A673 (cell line): ENCODE measurements around the gene TRRAP. TPM values are rescaled to one million over a fixed set of nuclear protein-coding genes. Genes with fewer than 3 reads are reported as not detected.

Experiments used
- BruUV-seq: library from RNA; stranded (reverse); fragments of 400-500 nt; replicated peaks from 2 replicates; lab custom pipeline; 2021; lab: Mats Ljungman, UMichigan
- CTCF ChIA-PET: fragments of 300-600 bp; sonication (Branson Sonifier 250); formaldehyde crosslinking; loops from one replicate; lab custom pipeline; 2022; ENCODE audit warnings: antibody characterized with exemption; lab: Charles Lee
- POLR2A ChIA-PET: fragments of 300-600 bp; sonication (Branson Sonifier 250); formaldehyde crosslinking; loops from one replicate; lab custom pipeline; 2022; ENCODE audit warnings: antibody characterized with exemption; ENCODE audit not compliant: low non-redundant PET; lab: Charles Lee
- DNase-seq: peaks from one replicate; pipeline ENCODE4 v3.0.0-alpha.2; 2015; ENCODE audit warnings: low spot score
- H3K27ac ChIP-seq: fragments of 200-600 bp; sonication (generic); 2 replicates; pipeline ENCODE4 v1.5.1; 2016; ENCODE audit warnings: mixed run types, low read depth, mild to moderate bottlenecking, mixed read lengths, antibody characterized with exemption, low read length; ENCODE audit not compliant: poor library complexity, severe bottlenecking
- H3K27me3 ChIP-seq: fragments of 200-600 bp; sonication (generic); replicated peaks from 2 replicates; pipeline ENCODE4 v1.6.1; 2017; ENCODE audit warnings: mixed run types, low read depth, mild to moderate bottlenecking, mixed read lengths, antibody characterized with exemption, low read length; ENCODE audit not compliant: insufficient read depth, poor library complexity
- H3K36me3 ChIP-seq: fragments of 200-600 bp; sonication (generic); 2 replicates; pipeline ENCODE4 v1.6.1; 2016; ENCODE audit warnings: mixed run types, mild to moderate bottlenecking, mixed read lengths, antibody characterized with exemption, low read length; ENCODE audit not compliant: insufficient read depth, poor library complexity, severe bottlenecking
- H3K4me1 ChIP-seq: fragments of 200-600 bp; sonication (generic); 2 replicates; pipeline ENCODE4 v1.6.1; 2017; ENCODE audit warnings: mixed run types, mild to moderate bottlenecking, mixed read lengths, antibody characterized with exemption, low read length; ENCODE audit not compliant: insufficient read depth, poor library complexity, severe bottlenecking
- H3K4me3 ChIP-seq: fragments of 200-600 bp; sonication (generic); 2 replicates; pipeline ENCODE4 v1.5.1; 2016; ENCODE audit warnings: low read depth, mixed run types, mild to moderate bottlenecking, mixed read lengths, low read length; ENCODE audit not compliant: poor library complexity, severe bottlenecking
- H3K9me3 ChIP-seq: fragments of 200-600 bp; sonication (generic); 2 replicates; pipeline ENCODE4 v1.6.1; 2016; ENCODE audit warnings: mixed run types, low read depth, mild to moderate bottlenecking, mixed read lengths, antibody characterized with exemption, low read length; ENCODE audit not compliant: poor library complexity, severe bottlenecking
- EZH2 ChIP-seq: fragments of 200-600 bp; sonication (generic); IDR thresholded peaks from 2 replicates; pipeline ENCODE4 v1.6.1; 2017; ENCODE audit warnings: borderline replicate concordance, low read depth, mild to moderate bottlenecking, mixed read lengths, antibody characterized with exemption, low read length; ENCODE audit not compliant: poor library complexity, severe bottlenecking
- intact Hi-C: fragments of 100-400 bp; cut with micrococcal nuclease; formaldehyde crosslinking; loops from one replicate; pipeline ENCODE4 v1.10.0; 2022; ENCODE audit not compliant: unreplicated experiment
- total RNA-seq: library from RNA; stranded (reverse); gene quantifications from 2 replicates; pipeline ENCODE4 v1.2.3, GENCODE V29; 2021
- TF ChIP-seq, protein P1 (sequence below): fragments of 300-800, 200-600 bp; sonication (generic); conservative IDR thresholded peaks from 2 replicates; pipeline ENCODE4 v1.5.1; 2017; ENCODE audit warnings: low read depth, mild to moderate bottlenecking, antibody characterized with exemption, low read length, moderate library complexity, mixed read lengths

The TRRAP gene
- total RNA-seq, 1 experiment from 2014 or later, result 50.2 TPM

GRCh38 chr7:98923512-98923911, 45.2 kb downstream of the TRRAP start:
- intact Hi-C loops, result no loop called here
- H3K27me3 ChIP-seq, result no peaks in the 10 kb centered on the region
- DNase-seq, result no peak
- POLR2A ChIA-PET, result no interaction called here
- no peak overlapping the region for H3K27ac ChIP-seq
- CTCF ChIA-PET, result no interaction called here
- BruUV-seq, result no TSS peak
- peaks cover 63% of the 10 kb centered on the region for H3K36me3 ChIP-seq
- no peak overlapping the region for H3K4me3 ChIP-seq
- H3K9me3 ChIP-seq, result no peaks in the 10 kb centered on the region
- no peaks in the 10 kb centered on the region for H3K4me1 ChIP-seq
- no peak for TF ChIP-seq EZH2
- TF ChIP-seq, protein P1, sequence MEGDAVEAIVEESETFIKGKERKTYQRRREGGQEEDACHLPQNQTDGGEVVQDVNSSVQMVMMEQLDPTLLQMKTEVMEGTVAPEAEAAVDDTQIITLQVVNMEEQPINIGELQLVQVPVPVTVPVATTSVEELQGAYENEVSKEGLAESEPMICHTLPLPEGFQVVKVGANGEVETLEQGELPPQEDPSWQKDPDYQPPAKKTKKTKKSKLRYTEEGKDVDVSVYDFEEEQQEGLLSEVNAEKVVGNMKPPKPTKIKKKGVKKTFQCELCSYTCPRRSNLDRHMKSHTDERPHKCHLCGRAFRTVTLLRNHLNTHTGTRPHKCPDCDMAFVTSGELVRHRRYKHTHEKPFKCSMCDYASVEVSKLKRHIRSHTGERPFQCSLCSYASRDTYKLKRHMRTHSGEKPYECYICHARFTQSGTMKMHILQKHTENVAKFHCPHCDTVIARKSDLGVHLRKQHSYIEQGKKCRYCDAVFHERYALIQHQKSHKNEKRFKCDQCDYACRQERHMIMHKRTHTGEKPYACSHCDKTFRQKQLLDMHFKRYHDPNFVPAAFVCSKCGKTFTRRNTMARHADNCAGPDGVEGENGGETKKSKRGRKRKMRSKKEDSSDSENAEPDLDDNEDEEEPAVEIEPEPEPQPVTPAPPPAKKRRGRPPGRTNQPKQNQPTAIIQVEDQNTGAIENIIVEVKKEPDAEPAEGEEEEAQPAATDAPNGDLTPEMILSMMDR, result no peak

- Histone ChIP-seq H3K4me1 (no peaks in the 10 kb centered on the region), H3K4me3 (no peak overlapping the region), H3K9me3 (no peaks in the 10 kb centered on the region), H3K36me3 (peaks cover 76% of the 10 kb centered on the region), H3K27me3 (no peaks in the 10 kb centered on the region), H3K27ac (no peak overlapping the region)
- BruUV-seq, result no TSS peak
- no peak for TF ChIP-seq EZH2
- TF ChIP-seq, protein P1, result no peak
- DNase-seq, result no peak
- intact Hi-C loops, result no loop called here
- ChIA-PET CTCF (no interaction called here), POLR2A (no interaction called here)
Measured at GRCh38 chr7:98927125-98927524, 48.8 kb downstream of the TRRAP start.

DNA sequence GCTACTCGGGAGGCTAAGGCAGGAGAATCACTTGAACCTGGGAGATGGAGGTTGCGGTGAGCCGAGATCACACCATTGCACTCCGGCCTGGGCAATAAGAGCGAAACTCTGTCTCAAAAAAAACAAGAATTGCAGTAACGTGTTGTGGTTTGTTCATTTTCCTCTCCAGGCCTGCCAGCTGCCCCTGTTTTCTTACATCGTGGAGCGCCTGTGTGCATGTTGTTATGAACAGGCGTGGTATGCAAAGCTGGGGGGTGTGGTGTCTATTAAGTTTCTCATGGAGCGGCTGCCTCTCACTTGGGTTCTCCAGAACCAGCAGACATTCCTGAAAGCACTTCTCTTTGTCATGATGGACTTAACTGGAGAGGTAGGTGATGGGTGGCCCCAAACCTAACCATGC, 52.1 kb downstream of the TRRAP start:
- intact Hi-C loops, result no loop called here
- Histone ChIP-seq H3K27ac (no peak overlapping the region), H3K4me1 (peaks cover 6% of the 10 kb centered on the region), H3K4me3 (no peak overlapping the region), H3K36me3 (peaks cover 76% of the 10 kb centered on the region), H3K9me3 (no peaks in the 10 kb centered on the region), H3K27me3 (no peaks in the 10 kb centered on the region)
- ChIA-PET CTCF (no interaction called here), POLR2A (no interaction called here)
- DNase-seq, result no peak
- TF ChIP-seq, protein P1, result no peak
- BruUV-seq, result no TSS peak
